Testis (tissue), 2 donors: ENCODE results near the gene BCKDHB.

Experiments used
- POLR2A ChIP-seq: fragments of 450-650 bp; IDR thresholded peaks from one replicate; pipeline ENCODE4 v1.6.1; 2017; ENCODE audit warnings: antibody characterized with exemption, mild to moderate bottlenecking, moderate library complexity
- TF ChIP-seq, protein P1 (sequence below), 3 experiments: fragments of 450-650 bp in 2 of 3; fragments of 200-600 bp in 1 of 3; sonication (generic) in 1 of 3; IDR thresholded peaks; one replicate each; pipeline ENCODE4 v1.5.1; 2016 to 2019; ENCODE audit warnings: antibody characterized with exemption in 3 of 3, mild to moderate bottlenecking in 2 of 3, moderate library complexity in 1 of 3

- TF ChIP-seq, protein P1, sequence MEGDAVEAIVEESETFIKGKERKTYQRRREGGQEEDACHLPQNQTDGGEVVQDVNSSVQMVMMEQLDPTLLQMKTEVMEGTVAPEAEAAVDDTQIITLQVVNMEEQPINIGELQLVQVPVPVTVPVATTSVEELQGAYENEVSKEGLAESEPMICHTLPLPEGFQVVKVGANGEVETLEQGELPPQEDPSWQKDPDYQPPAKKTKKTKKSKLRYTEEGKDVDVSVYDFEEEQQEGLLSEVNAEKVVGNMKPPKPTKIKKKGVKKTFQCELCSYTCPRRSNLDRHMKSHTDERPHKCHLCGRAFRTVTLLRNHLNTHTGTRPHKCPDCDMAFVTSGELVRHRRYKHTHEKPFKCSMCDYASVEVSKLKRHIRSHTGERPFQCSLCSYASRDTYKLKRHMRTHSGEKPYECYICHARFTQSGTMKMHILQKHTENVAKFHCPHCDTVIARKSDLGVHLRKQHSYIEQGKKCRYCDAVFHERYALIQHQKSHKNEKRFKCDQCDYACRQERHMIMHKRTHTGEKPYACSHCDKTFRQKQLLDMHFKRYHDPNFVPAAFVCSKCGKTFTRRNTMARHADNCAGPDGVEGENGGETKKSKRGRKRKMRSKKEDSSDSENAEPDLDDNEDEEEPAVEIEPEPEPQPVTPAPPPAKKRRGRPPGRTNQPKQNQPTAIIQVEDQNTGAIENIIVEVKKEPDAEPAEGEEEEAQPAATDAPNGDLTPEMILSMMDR (IDR thresholded peaks at IDR 0.05): no peak
- no peak for TF ChIP-seq POLR2A
Measured at GRCh38 chr6:80154160-80154559, 47.7 kb downstream of the BCKDHB start.
